Fibroblast of the aortic adventitia (primary cell): ENCODE data around the gene DCTN5. TPM values are rescaled to one million over a fixed set of nuclear protein-coding genes. Genes with fewer than 3 reads are reported as not detected.

ENCODE experiments used
- DNase-seq: peaks from one replicate; pipeline ENCODE4 v3.0.0-alpha.2; 2010; ENCODE audit warnings: low read depth
- H3K4me3 ChIP-seq: 2 replicates; pipeline ENCODE4 v1.5.1; 2011; ENCODE audit warnings: low read depth, mild to moderate bottlenecking, control low read depth, low read length, moderate library complexity
- CTCF ChIP-seq: IDR thresholded peaks from 2 replicates; pipeline ENCODE4 v1.5.1; 2011; ENCODE audit warnings: mild to moderate bottlenecking, low read length, control low read depth, inconsistent platforms; ENCODE audit not compliant: insufficient read depth
- total RNA-seq: library from RNA; depleted of rRNA; stranded (reverse); fragments of >200 nt; gene quantifications from 2 replicates; pipeline ENCODE4 v1.2.3, GENCODE V29; 2012; ENCODE audit warnings: low replicate concordance

DCTN5 gene
- total RNA-seq, 1 donor = 54.8 TPM

GRCh38 chr16:23700093-23700492, 58.8 kb downstream of the DCTN5 start:
- DNase-seq = no peak
- H3K4me3 ChIP-seq = no peak overlapping the region
- no peak for TF ChIP-seq CTCF

- no peak for DNase-seq
- TF ChIP-seq CTCF = no peak
- no peak overlapping the region for H3K4me3 ChIP-seq
Measured at GRCh38 chr16:23700509-23700908, 59.2 kb downstream of the DCTN5 start.

- no peak for DNase-seq
- TF ChIP-seq CTCF = no peak
- H3K4me3 ChIP-seq = no peak overlapping the region
Measured at GRCh38 chr16:23701045-23701444, 59.8 kb downstream of the DCTN5 start.

GRCh38 chr16:23702951-23703350, 61.7 kb downstream of the DCTN5 start:
- no peak overlapping the region for H3K4me3 ChIP-seq
- DNase-seq = no peak
- TF ChIP-seq CTCF = no peak

GRCh38 chr16:23704772-23705516, 63.7 kb downstream of the DCTN5 start:
- no peak overlapping the region for H3K4me3 ChIP-seq
- no peak for DNase-seq
- no peak for TF ChIP-seq CTCF

GRCh38 chr16:23705517-23705902, 64.2 kb downstream of the DCTN5 start:
- TF ChIP-seq CTCF = no peak
- H3K4me3 ChIP-seq = no peak overlapping the region
- DNase-seq = no peak

- DNase-seq = no peak
- H3K4me3 ChIP-seq = no peak overlapping the region
- TF ChIP-seq CTCF = no peak
Measured at GRCh38 chr16:23706439-23706838, 65.2 kb downstream of the DCTN5 start.
